Duodenal mucosa (tissue), 2 donors: ENCODE results near the gene ARHGEF39.

Experiments used
- H3K27ac ChIP-seq: one replicate; pipeline ENCODE4 v1.7.0; 2013; ENCODE audit warnings: low read depth, low read length
- H3K27me3 ChIP-seq, 2 donors: one replicate each; pipeline ENCODE4 v1.7.0; 2013; ENCODE audit warnings: low read length in 2 of 2, control low read depth in 1 of 2; ENCODE audit not compliant: insufficient read depth in 2 of 2, control insufficient read depth in 1 of 2
- H3K36me3 ChIP-seq, 2 donors: one replicate each; pipeline ENCODE4 v1.7.0; 2013; ENCODE audit warnings: low read length in 2 of 2, control low read depth in 1 of 2; ENCODE audit not compliant: insufficient read depth in 2 of 2, control insufficient read depth in 1 of 2
- H3K4me1 ChIP-seq, 2 donors: one replicate each; pipeline ENCODE4 v1.7.0; 2013; ENCODE audit warnings: low read length in 2 of 2, control low read depth in 1 of 2; ENCODE audit not compliant: insufficient read depth in 2 of 2, control insufficient read depth in 1 of 2
- H3K4me3 ChIP-seq, 2 donors: one replicate each; pipeline ENCODE4 v1.7.0; 2013; ENCODE audit warnings: low read length in 2 of 2, low read depth in 1 of 2
- H3K9ac ChIP-seq, 2 donors: one replicate each; pipeline ENCODE4 v1.7.0; 2013; ENCODE audit warnings: low read length in 2 of 2, low read depth in 1 of 2
- H3K9me3 ChIP-seq, 2 donors: one replicate each; pipeline ENCODE4 v1.7.0; 2013; ENCODE audit warnings: low read length in 2 of 2, control low read depth in 1 of 2; ENCODE audit not compliant: control insufficient read depth in 1 of 2

ARHGEF39 gene

DNA sequence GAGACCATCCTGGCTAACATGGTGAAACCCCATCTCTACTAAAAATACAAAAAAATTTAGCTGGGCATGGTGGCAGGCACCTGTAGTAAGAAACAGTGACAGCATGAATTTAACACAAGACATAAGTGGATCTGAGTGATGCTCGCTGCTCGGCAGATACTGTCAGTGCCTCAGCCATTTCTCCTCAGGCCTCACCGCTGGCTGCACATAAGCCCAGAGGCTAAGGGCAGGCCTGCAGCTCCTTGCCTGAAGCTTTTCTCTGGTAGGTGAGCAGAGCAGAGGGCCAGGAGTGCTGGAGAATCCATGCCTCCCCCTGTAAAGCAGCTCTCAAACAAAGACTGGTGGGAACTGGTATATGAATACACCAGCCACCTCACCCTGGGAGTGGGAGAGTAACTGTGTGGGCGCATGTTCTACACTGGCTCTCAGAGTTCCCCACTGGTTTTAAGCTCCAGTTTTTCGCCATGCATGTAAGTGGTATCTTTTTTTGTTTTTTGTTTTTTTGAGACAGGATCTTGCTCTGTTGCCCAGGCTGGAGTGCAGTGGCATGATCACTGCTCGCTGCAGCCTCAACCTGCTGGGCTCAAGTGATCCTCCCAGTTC is 36.5 kb downstream of the ARHGEF39 start:
- no peak overlapping the region for H3K9ac ChIP-seq

DNA sequence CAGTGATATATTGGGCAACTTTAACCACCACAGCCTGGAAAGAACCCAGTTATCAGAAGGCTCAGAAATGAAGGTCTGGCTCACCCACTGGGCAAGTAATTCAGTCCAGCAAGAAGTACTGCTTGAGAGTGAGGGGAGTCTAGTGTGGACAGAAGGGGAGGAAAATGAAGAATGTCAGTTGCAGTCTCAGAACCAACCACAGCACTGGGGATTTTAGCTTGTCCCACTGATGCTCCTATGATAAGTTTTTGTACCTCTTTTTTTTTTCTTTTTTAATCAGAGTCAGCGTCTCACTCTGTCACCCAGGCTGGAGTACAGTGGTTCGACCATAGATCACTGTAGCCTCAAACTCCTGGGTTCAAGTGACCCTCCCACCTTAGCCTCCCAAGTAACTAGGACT is 37.4 kb downstream of the ARHGEF39 start:
- Histone ChIP-seq H3K36me3 (no peaks in the 10 kb centered on the region), H3K4me3 (no peak overlapping the region), H3K27me3 (no peaks in the 10 kb centered on the region), H3K4me1 (no peaks in the 10 kb centered on the region), H3K27ac (no peak overlapping the region), H3K9me3 (no peaks in the 10 kb centered on the region), H3K9ac (no peak overlapping the region)

More for the DNA sequence above, 36.5 kb downstream of the ARHGEF39 start:
- no peaks in the 10 kb centered on the region for H3K36me3 ChIP-seq
- no peaks in the 10 kb centered on the region for H3K4me1 ChIP-seq
- no peaks in the 10 kb centered on the region for H3K27me3 ChIP-seq
- no peak overlapping the region for H3K27ac ChIP-seq
- no peak overlapping the region for H3K4me3 ChIP-seq
- no peaks in the 10 kb centered on the region for H3K9me3 ChIP-seq

DNA sequence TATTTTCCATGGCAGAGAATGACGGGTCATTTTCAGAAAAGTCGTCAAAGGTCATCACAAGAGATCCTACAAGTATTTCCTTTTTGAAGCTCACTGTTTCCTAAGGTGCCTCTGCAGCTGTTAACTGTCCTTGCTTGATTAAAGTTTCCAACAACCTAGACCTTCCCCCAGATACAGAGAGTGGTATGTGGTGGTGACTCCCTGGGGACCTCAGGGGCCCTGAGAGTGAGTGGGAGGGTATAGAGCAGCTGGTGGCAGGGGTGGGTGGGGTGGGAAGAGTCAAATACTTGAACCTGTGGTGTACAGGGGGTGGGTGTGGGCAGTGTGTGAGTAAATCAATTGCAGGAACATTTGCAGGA is 45.2 kb downstream of the ARHGEF39 start:
- no peak overlapping the region for H3K27ac ChIP-seq
- no peaks in the 10 kb centered on the region for H3K9me3 ChIP-seq
- H3K36me3 ChIP-seq: no peaks in the 10 kb centered on the region
- H3K4me1 ChIP-seq: peaks cover 4 to 19% of the 10 kb centered on the region in 2 donors
- no peak overlapping the region for H3K9ac ChIP-seq
- H3K4me3 ChIP-seq: no peak overlapping the region
- peaks cover 3% of the 10 kb centered on the region in 2 donors for H3K27me3 ChIP-seq

DNA sequence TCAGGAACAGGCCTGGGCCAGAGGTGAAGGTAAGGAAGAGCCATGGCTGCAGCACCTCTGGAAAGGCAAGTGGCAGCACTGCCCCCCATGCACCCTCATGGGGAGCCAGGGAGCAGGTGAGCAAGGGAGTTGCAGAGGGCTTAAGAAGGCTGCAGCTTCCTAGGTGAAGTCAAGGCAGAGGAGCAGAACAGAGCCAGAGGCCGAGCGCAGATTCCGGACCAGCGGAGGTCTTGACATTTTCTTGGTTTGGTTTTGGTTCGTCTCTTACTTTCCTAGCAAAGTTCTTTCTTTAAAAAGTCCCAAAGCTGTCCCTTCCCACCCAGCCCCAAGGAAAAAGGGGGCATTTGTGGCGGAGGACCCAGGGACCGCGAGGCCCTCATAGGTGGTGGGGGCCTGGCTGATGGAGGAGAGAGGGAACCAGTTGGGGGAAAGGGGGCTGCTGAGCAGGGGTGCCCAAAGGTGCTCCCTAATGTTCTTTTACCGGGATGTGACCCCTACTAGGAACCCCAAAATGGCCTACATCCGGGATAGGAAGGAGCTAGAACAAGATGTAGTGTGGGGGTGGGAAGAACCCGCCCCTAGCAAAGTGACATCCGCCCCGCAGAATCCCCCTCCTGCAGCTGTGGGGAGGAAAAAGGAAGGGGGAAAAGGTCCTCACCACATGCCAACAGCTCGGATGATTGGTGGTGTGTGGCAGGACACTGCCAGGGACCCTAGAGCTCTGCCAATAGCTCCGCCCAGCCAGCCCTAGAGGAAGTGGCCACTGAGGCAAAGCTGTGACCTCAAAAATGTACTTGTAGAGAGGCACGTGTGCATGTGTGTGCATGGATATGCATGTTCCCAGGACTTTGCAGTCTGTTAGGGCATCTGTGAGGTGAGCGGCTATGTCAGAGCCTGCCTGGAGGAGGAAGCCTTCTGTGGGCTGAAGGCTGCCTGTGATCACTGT is 45.9 kb downstream of the ARHGEF39 start:
- H3K27me3 ChIP-seq: peaks cover 3% of the 10 kb centered on the region in 2 donors
- H3K4me1 ChIP-seq: peaks cover 4 to 19% of the 10 kb centered on the region in 2 donors
- no peaks in the 10 kb centered on the region for H3K36me3 ChIP-seq
- H3K9me3 ChIP-seq: no peaks in the 10 kb centered on the region
- no peak overlapping the region for H3K4me3 ChIP-seq
- no peak overlapping the region for H3K9ac ChIP-seq
- no peak overlapping the region for H3K27ac ChIP-seq

DNA sequence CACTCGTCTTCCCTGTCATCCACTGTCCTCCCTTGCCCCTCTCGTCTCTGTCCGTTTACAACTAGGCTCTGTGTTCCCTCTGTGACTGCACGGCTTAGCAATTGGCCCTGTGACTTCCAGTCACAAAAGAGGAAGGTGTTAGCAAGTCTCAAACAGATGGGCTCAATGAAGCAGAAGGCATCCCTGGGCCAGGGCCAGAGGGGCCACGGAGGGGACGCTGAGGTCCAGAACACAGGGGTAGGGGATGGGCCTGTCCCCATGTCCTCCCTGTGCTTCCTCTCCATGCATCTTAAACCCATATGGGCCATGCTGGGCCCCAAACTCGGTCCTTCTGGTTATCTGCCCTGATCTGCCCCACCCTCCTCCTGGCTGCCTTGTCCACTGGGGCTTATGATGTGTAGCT is 46.7 kb downstream of the ARHGEF39 start, which contains the start of gene CD72:
CD72 (minus strand) TSS at position 89 of the 403 bp plus-strand sequence. CDS start 110 bp downstream, outside the sequence.
- peak within 1 kb of the TSS; percentile 60 to 63 for H3K4me3 ChIP-seq
- H3K27ac ChIP-seq: peak within 1 kb of the TSS; percentile 33
- H3K27me3 ChIP-seq: peaks cover 3% of the 10 kb centered on the region in 2 donors
- H3K9me3 ChIP-seq: no peaks in the 10 kb centered on the region
- H3K9ac ChIP-seq: peak within 1 kb of the TSS; percentile 28 to 65
- H3K36me3 ChIP-seq: no peaks in the 10 kb centered on the region
- peaks cover 4 to 19% of the 10 kb centered on the region in 2 donors for H3K4me1 ChIP-seq

DNA sequence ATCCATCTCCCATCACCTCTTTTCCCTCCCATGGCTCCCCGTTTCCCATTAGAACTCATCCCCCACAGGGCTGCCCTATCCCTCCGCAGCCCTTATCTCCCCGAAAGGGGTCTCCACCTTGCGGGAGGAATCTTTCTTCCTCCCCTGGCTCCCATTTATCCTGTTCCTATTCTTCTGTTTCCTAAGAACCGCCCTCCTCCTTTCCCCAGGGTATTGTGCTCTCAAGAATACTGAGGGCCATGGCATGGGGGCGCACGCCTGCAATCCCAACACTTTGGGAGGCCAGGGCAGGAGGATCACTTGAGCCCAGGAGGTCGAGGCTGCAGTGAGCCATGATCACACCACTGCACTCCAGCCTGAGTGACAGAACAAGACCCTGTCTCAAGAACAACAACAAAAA is 47.4 kb downstream of the ARHGEF39 start:
- H3K4me1 ChIP-seq: peaks cover 4 to 19% of the 10 kb centered on the region in 2 donors
- peak overlapping the region; percentile 60 to 63 for H3K4me3 ChIP-seq
- no peaks in the 10 kb centered on the region for H3K36me3 ChIP-seq
- H3K27me3 ChIP-seq: peaks cover 3% of the 10 kb centered on the region in 2 donors
- peak overlapping the region; percentile 28 to 65 for H3K9ac ChIP-seq
- H3K27ac ChIP-seq: no peak overlapping the region
- no peaks in the 10 kb centered on the region for H3K9me3 ChIP-seq

DNA sequence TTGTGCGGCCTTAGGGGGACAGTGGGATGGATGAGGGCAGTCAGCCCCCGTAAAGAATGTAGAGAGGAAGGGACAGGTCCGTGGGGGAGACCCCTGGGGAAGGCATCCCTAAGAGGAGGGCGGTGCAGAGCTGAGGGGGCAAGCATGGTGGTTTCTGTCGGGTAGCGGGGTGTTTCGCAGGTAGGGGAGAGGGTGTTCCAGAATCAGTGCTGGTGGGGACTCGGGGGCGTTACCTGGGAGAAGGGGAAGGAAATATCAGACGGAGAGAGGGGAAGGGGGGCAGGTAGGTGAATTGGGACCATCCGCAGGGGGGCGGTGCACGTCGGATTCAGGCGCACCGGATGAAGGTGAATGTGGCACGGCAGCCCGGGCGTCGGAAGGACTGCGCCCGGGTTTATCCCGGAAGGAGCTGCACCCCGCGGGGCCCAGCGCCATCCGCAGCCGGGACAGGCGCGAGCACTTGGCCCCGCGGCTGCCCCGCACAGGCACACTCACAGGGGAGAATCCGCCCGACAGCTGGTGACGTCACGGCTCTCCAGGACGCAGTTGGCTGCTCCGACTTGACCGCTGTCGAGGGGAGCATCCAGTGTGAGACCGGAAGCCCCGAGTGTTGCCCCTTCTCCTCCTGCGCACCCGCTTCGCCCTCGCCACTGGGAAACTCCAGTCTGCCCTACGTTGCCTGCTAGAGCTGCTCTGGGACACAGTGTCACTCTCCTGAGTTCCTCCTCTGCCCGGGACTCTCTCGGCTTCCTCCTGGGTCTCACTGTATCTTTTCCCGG is 48.1 kb downstream of the ARHGEF39 start:
- Histone ChIP-seq H3K27ac (no peak overlapping the region), H3K9me3 (no peaks in the 10 kb centered on the region), H3K9ac (peak overlapping the region; percentile 28 to 65), H3K4me3 (peak overlapping the region; percentile 60 to 63), H3K4me1 (peaks cover 4 to 19% of the 10 kb centered on the region in 2 donors), H3K27me3 (peaks cover 3% of the 10 kb centered on the region in 2 donors), H3K36me3 (no peaks in the 10 kb centered on the region)

DNA sequence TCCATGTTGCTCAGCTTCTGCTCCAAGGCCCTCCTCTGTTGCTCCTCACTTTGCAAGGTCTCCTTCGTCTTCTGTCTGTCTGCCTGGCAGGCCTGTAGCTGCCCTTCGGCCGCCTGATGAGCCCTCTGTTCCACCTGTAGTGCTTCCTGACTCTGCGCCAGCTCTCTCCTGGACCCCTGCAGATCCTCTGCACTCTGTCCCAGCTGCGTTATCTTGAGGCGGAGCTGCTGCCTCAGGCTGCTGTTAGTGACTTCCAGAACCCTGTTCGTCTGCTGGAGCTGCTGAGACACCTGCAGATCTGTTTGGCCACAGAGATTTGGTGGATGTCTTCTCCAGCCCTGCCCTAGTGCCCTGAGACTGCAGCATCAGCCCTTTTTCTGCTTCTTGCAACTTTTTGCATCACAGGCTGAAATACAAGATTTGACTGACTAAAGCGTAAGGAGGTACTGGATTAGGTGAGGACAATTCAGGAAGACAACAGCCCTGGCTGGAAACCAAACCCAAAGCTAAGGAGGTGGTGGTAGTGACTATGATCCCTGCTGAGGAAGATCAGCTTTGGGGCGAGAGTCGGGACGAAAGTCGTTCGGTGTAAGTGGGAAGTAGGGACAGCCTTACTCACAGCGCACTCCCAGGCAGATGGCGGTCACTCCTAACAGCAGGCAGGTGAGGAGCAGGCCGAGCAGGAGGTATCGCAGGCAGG is 48.9 kb downstream of the ARHGEF39 start:
- Histone ChIP-seq H3K36me3 (no peaks in the 10 kb centered on the region), H3K9ac (peak overlapping the region in 1 of 2 donors; percentile 65), H3K27me3 (peaks cover 3% of the 10 kb centered on the region in 2 donors), H3K27ac (no peak overlapping the region), H3K9me3 (no peaks in the 10 kb centered on the region), H3K4me1 (peaks cover 4 to 19% of the 10 kb centered on the region in 2 donors), H3K4me3 (no peak overlapping the region)

DNA sequence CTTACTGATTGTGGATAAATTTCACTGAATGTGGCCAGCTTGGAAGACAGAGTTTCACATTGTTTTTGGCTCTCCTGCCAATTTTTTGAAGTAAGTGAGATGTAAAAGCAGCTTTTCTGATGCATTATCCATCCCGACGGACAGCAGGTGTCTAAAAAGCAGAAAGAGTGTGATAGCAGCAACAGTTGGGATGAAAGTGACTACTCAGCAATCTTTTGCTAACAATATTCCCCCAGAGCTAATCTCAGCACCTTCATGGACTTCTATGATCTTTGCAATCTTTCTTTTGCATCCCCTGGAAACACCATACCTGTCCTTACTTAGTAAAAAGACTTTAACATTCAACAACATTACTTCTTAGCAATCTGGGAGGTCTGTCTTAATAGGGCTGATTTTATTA is 52.2 kb downstream of the ARHGEF39 start:
- H3K36me3 ChIP-seq: peaks cover 12 to 19% of the 10 kb centered on the region in 2 donors

More for the DNA sequence above, 52.2 kb downstream of the ARHGEF39 start:
- Histone ChIP-seq H3K27ac (no peak overlapping the region), H3K4me1 (peaks cover 4 to 8% of the 10 kb centered on the region in 2 donors), H3K27me3 (peaks cover 0 to 3% of the 10 kb centered on the region in 2 donors), H3K4me3 (no peak overlapping the region), H3K9me3 (no peaks in the 10 kb centered on the region), H3K9ac (no peak overlapping the region)
